Stimulated activated CD4-positive, alpha-beta T cell treated with anti-CD3 and anti-CD28 coated beads, TNF-alpha, amount 100 ng/mL, for 1 hour (primary cell): Measurements from ENCODE around the gene FOXB2.
"Not testable (repeated sequence)": the region's sequence is repeated elsewhere in the genome, so short reads cannot be mapped to it uniquely, and the experiment has no call there.

Experiments
- DNase-seq, 3 donors: peaks; one replicate each; pipeline ENCODE4 v3.0.0-alpha.2; 2020; ENCODE audit warnings: low read depth in 3 of 3, low spot score in 1 of 3

The FOXB2 gene

GRCh38 chr9:77016121-77016525 lies 3.3 kb upstream of the FOXB2 start:
- no peak for DNase-seq

- DNase-seq = no peak
Observed at GRCh38 chr9:77016526-77017504, 2.6 kb upstream of the FOXB2 start.

GRCh38 chr9:77017505-77017894 lies 2.0 kb upstream of the FOXB2 start:
- DNase-seq = no peak

GRCh38 chr9:77018058-77018968 lies 1.1 kb upstream of the FOXB2 start:
- no peak for DNase-seq

GRCh38 chr9:77018969-77019235 lies 553 bp upstream of the FOXB2 start:
- DNase-seq = no peak

- DNase-seq = no peak
Observed at GRCh38 chr9:77019926-77020412, 514 bp downstream of the FOXB2 start.

- no peak for DNase-seq
Observed at GRCh38 chr9:77020413-77021290, 1.2 kb downstream of the FOXB2 start.

GRCh38 chr9:77021291-77021894 lies 1.9 kb downstream of the FOXB2 start:
- DNase-seq = no peak

- no peak for DNase-seq
Observed at GRCh38 chr9:77021922-77022782, 2.7 kb downstream of the FOXB2 start.

- no peak for DNase-seq
Observed at GRCh38 chr9:77022783-77023440, 3.5 kb downstream of the FOXB2 start.

- DNase-seq = no peak
Observed at GRCh38 chr9:77023726-77024125, 4.3 kb downstream of the FOXB2 start.

GRCh38 chr9:77024776-77025545 lies 5.5 kb downstream of the FOXB2 start:
- DNase-seq = no peak

- no peak for DNase-seq
Observed at GRCh38 chr9:77028478-77028877, 9.0 kb downstream of the FOXB2 start.

GRCh38 chr9:77030045-77030444 lies 10.6 kb downstream of the FOXB2 start:
- DNase-seq = no peak

GRCh38 chr9:77038281-77039036 lies 19.0 kb downstream of the FOXB2 start:
- DNase-seq = no peak

GRCh38 chr9:77040340-77040739 lies 20.9 kb downstream of the FOXB2 start:
- DNase-seq = no peak

GRCh38 chr9:77043743-77044142 lies 24.3 kb downstream of the FOXB2 start:
- not testable (repeated sequence) for DNase-seq

GRCh38 chr9:77060681-77061080 lies 41.2 kb downstream of the FOXB2 start:
- DNase-seq = not testable (repeated sequence)
